ENCODE measurements around the gene SUSD3. TPM values are rescaled to one million over a fixed set of nuclear protein-coding genes. Genes with fewer than 3 reads are reported as not detected.

SUSD3 gene
- total RNA-seq, 1 donor from 2014 or later: 1.3 TPM

DNA sequence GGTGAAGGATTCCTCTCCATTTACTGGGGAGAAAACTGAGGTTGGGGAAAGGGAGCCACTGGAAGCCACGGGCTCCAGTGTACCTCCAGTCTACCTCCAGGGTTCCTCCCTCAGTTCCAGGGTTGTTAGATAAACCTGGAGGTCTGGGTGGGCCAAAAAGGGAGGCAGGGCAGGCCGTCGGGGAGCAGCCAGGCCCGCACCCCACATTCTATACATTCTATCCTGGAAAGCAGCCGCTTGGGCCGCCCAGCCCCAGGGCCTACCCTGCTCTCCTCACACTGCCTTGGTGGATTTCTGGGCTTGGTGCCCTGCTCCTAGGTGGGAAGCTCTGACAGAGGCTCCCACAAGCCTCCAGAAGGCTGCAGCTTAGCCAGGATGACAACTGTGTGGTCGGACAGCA, 18.1 kb upstream of the SUSD3 start:
- peaks cover 2% of the 10 kb centered on the region for H3K27me3 ChIP-seq (ENCODE audit: control insufficient read depth, insufficient read depth, low read length)
- no peak overlapping the region for H3K4me3 ChIP-seq (ENCODE audit: low read depth, low read length)
- TF ChIP-seq, protein P1, sequence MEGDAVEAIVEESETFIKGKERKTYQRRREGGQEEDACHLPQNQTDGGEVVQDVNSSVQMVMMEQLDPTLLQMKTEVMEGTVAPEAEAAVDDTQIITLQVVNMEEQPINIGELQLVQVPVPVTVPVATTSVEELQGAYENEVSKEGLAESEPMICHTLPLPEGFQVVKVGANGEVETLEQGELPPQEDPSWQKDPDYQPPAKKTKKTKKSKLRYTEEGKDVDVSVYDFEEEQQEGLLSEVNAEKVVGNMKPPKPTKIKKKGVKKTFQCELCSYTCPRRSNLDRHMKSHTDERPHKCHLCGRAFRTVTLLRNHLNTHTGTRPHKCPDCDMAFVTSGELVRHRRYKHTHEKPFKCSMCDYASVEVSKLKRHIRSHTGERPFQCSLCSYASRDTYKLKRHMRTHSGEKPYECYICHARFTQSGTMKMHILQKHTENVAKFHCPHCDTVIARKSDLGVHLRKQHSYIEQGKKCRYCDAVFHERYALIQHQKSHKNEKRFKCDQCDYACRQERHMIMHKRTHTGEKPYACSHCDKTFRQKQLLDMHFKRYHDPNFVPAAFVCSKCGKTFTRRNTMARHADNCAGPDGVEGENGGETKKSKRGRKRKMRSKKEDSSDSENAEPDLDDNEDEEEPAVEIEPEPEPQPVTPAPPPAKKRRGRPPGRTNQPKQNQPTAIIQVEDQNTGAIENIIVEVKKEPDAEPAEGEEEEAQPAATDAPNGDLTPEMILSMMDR (IDR thresholded peaks at IDR 0.05; ENCODE audit: insufficient read depth, low read length, poor library complexity, severe bottlenecking): no peak
- H3K36me3 ChIP-seq (ENCODE audit: control insufficient read depth, insufficient read depth, low read length): no peaks in the 10 kb centered on the region
- DNase-seq (ENCODE audit: low read depth): no peak

- H3K27me3 ChIP-seq (ENCODE audit: control insufficient read depth, insufficient read depth, low read length): no peaks in the 10 kb centered on the region
- no peak for DNase-seq (ENCODE audit: low read depth)
- no peaks in the 10 kb centered on the region for H3K36me3 ChIP-seq (ENCODE audit: control insufficient read depth, insufficient read depth, low read length)
- no peak overlapping the region for H3K4me3 ChIP-seq (ENCODE audit: low read depth, low read length)
- TF ChIP-seq, protein P1 (IDR thresholded peaks at IDR 0.05; ENCODE audit: insufficient read depth, low read length, poor library complexity, severe bottlenecking): no peak
Measured at GRCh38 chr9:93041108-93041802, 17.2 kb upstream of the SUSD3 start.

DNA sequence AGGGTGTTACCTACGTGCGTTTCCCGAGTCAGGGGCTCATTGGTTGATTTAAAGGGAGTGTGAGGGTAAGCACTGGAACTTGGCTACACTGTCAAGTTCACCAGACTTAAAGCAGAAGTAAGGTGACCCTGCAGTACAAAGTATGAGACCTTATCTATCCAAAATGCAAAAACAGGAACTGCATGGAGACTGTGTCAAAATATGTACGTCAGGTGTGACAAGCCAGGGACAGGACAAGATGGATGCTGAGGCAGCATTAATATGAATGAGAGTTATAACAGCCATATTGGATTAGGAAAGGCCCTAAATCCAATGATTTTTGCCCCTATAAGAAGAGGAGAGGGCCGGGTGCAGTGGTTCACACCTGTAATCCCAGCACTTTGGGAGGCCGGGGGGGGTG, 15.4 kb upstream of the SUSD3 start:
- no peak overlapping the region for H3K4me3 ChIP-seq (ENCODE audit: low read depth, low read length)
- H3K27me3 ChIP-seq (ENCODE audit: control insufficient read depth, insufficient read depth, low read length): no peaks in the 10 kb centered on the region
- H3K36me3 ChIP-seq (ENCODE audit: control insufficient read depth, insufficient read depth, low read length): no peaks in the 10 kb centered on the region
- no peak for DNase-seq (ENCODE audit: low read depth)
- TF ChIP-seq, protein P1 (IDR thresholded peaks at IDR 0.05; ENCODE audit: insufficient read depth, low read length, poor library complexity, severe bottlenecking): no peak

- Histone ChIP-seq H3K36me3 (ENCODE audit: control insufficient read depth, insufficient read depth, low read length) (no peaks in the 10 kb centered on the region), H3K27me3 (ENCODE audit: control insufficient read depth, insufficient read depth, low read length) (peaks cover 2% of the 10 kb centered on the region), H3K4me3 (ENCODE audit: low read depth, low read length) (no peak overlapping the region)
- no peak for DNase-seq (ENCODE audit: low read depth)
- TF ChIP-seq, protein P1 (IDR thresholded peaks at IDR 0.05; ENCODE audit: insufficient read depth, low read length, poor library complexity, severe bottlenecking): no peak
Measured at GRCh38 chr9:93045521-93045920, 13.0 kb upstream of the SUSD3 start.

- no peak for DNase-seq (ENCODE audit: low read depth)
- TF ChIP-seq, protein P1 (IDR thresholded peaks at IDR 0.05; ENCODE audit: insufficient read depth, low read length, poor library complexity, severe bottlenecking): no peak
- H3K27me3 ChIP-seq (ENCODE audit: control insufficient read depth, insufficient read depth, low read length): peaks cover 10% of the 10 kb centered on the region
- no peak overlapping the region for H3K4me3 ChIP-seq (ENCODE audit: low read depth, low read length)
- no peaks in the 10 kb centered on the region for H3K36me3 ChIP-seq (ENCODE audit: control insufficient read depth, insufficient read depth, low read length)
Measured at GRCh38 chr9:93048566-93049448, 9.7 kb upstream of the SUSD3 start.
